ENCODE measurements around the gene SERF2. TPM values are rescaled to one million over a fixed set of nuclear protein-coding genes. Genes with fewer than 3 reads are reported as not detected.

Gene SERF2
- total and polyA plus RNA-seq, 2 of the 13 experiments (the other 11 are each of a cell fraction or from before 2014, with no cell fraction given) = 811 to 1,257 TPM

- TF ChIP-seq ZNF318 (CRISPR knock-in tag; IDR thresholded peaks at IDR 0.05) (0 out of 2 replicates have a peak, but pooled peaks have one; percentile 64), ZSCAN22 (CRISPR knock-in tag; IDR thresholded peaks at IDR 0.05) (peak; percentile 56; the same call in 1 of the 2 replicates), ARNT (IDR thresholded peaks at IDR 0.05) (no peak), PBX2 (CRISPR knock-in tag; IDR thresholded peaks at IDR 0.05) (no peak), GATA4 (IDR thresholded peaks at IDR 0.05; ENCODE audit: borderline replicate concordance, low read depth) (peak; percentile 34; the same call in 1 of the 2 replicates), SMAD3 (CRISPR knock-in tag; IDR thresholded peaks at IDR 0.05) (peak; percentile 58; the same call in 1 of the 2 replicates), ZNF788 (CRISPR knock-in tag; IDR thresholded peaks at IDR 0.05; ENCODE audit: borderline replicate concordance) (peak; percentile 56; the same call in 1 of the 2 replicates), EEA1 (CRISPR knock-in tag; IDR thresholded peaks at IDR 0.05; ENCODE audit: borderline replicate concordance) (no peak), TFDP1 (CRISPR knock-in tag; IDR thresholded peaks at IDR 0.05; ENCODE audit: borderline replicate concordance) (peak; percentile 73; the same call in 1 of the 2 replicates), ZNF234 (CRISPR knock-in tag; conservative IDR thresholded peaks at IDR 0.05) (0 out of 2 replicates have a peak, but pooled peaks have one; percentile 42), SALL2 (CRISPR knock-in tag; IDR thresholded peaks at IDR 0.05) (peak; percentile 66; the same call in 1 of the 2 replicates), ZIK1 (CRISPR knock-in tag; IDR thresholded peaks at IDR 0.05; ENCODE audit: borderline replicate concordance, low read depth) (no peak; the same call in 1 of the 2 replicates), XBP1 (CRISPR knock-in tag; IDR thresholded peaks at IDR 0.05) (0 out of 2 replicates have a peak, but pooled peaks have one; percentile 17), NCOA2 (CRISPR knock-in tag; IDR thresholded peaks at IDR 0.05) (0 out of 2 replicates have a peak, but pooled peaks have one; percentile 19), BRD4 (CRISPR knock-in tag; IDR thresholded peaks at IDR 0.05) (no peak), HNRNPL (IDR thresholded peaks at IDR 0.05; ENCODE audit: low read depth, low read length) (peak; percentile 92), ZNF776 (CRISPR knock-in tag; IDR thresholded peaks at IDR 0.05) (peak; percentile 28; the same call in 1 of the 2 replicates), RORA (CRISPR knock-in tag; IDR thresholded peaks at IDR 0.05) (no peak), ZNF672 (CRISPR knock-in tag; IDR thresholded peaks at IDR 0.05) (no peak)
Measured at GRCh38 chr15:43777267-43777914, 14.7 kb upstream of the SERF2 start (continued).

All from HepG2 (cell line).